Keratinocyte (primary cell): ENCODE data around the gene ZBTB20. TPM values are rescaled to one million over a fixed set of nuclear protein-coding genes. Genes with fewer than 3 reads are reported as not detected.

Source experiments
- DNase-seq: peaks from one replicate; pipeline ENCODE4 v3.0.0-alpha.2; 2011; ENCODE audit warnings: low read depth, missing footprints, low spot score
- FAIRE-seq: peaks from 2 replicates; lab custom pipeline; 2011; peaks lifted over from hg19 to GRCh38; lab: Jason Lieb, UNC
- H2AFZ ChIP-seq: 2 replicates; pipeline ENCODE4 v1.6.0; 2012; ENCODE audit warnings: low read length, control low read depth, inconsistent platforms; ENCODE audit not compliant: control insufficient read depth
- H3K27ac ChIP-seq: 2 replicates; pipeline ENCODE4 v1.5.1; 2011; ENCODE audit warnings: low read length; ENCODE audit not compliant: control insufficient read depth, insufficient read depth
- H3K27me3 ChIP-seq: 3 replicates; pipeline ENCODE4 v1.6.0; 2011; ENCODE audit warnings: low read length; ENCODE audit not compliant: control insufficient read depth, insufficient read depth; ENCODE audit errors: extremely low read depth
- H3K36me3 ChIP-seq, 2 experiments: 2 replicates in 1 of 2; 3 replicates in 1 of 2; pipeline ENCODE4 v1.5.1; 2011; ENCODE audit warnings: low read length in 2 of 2, mild to moderate bottlenecking in 1 of 2; ENCODE audit not compliant: control insufficient read depth in 2 of 2, insufficient read depth in 2 of 2; ENCODE audit errors: extremely low read depth in 1 of 2
- H3K4me1 ChIP-seq: 3 replicates; pipeline ENCODE4 v1.5.1; 2011; ENCODE audit warnings: low read length; ENCODE audit not compliant: control insufficient read depth, insufficient read depth; ENCODE audit errors: extremely low read depth
- H3K4me2 ChIP-seq: 3 replicates; pipeline ENCODE4 v1.6.0; 2011; ENCODE audit warnings: low read depth, low read length; ENCODE audit not compliant: control insufficient read depth, insufficient read depth; ENCODE audit errors: extremely low read depth
- H3K4me3 ChIP-seq, 3 experiments: fragments of 200-600 bp in 1 of 3; sonication (generic) in 1 of 3; 2 replicates in 2 of 3; 3 replicates in 1 of 3; pipeline ENCODE4 v1.5.1; 2011 to 2016; ENCODE audit warnings: low read length in 3 of 3, mild to moderate bottlenecking in 3 of 3, control low read depth in 2 of 3, inconsistent platforms in 1 of 3, low read depth in 1 of 3, mixed read lengths in 1 of 3, mixed run types in 1 of 3, moderate library complexity in 1 of 3; ENCODE audit not compliant: control insufficient read depth in 2 of 3, insufficient read depth in 2 of 3; ENCODE audit errors: extremely low read depth in 1 of 3
- H3K79me2 ChIP-seq: 2 replicates; pipeline ENCODE4 v1.6.0; 2012; ENCODE audit warnings: low read length; ENCODE audit not compliant: control insufficient read depth, insufficient read depth
- H3K9ac ChIP-seq: 3 replicates; pipeline ENCODE4 v1.6.0; 2011; ENCODE audit warnings: low read length; ENCODE audit not compliant: control insufficient read depth, insufficient read depth; ENCODE audit errors: extremely low read depth
- H3K9me1 ChIP-seq: 3 replicates; pipeline ENCODE4 v1.6.0; 2011; ENCODE audit warnings: low read length; ENCODE audit not compliant: control insufficient read depth, insufficient read depth; ENCODE audit errors: extremely low read depth
- H3K9me3 ChIP-seq: 2 replicates; pipeline ENCODE4 v1.5.1; 2012; ENCODE audit warnings: low read depth, low read length; ENCODE audit not compliant: control insufficient read depth
- H4K20me1 ChIP-seq: 3 replicates; pipeline ENCODE4 v1.6.0; 2011; ENCODE audit warnings: low read length; ENCODE audit not compliant: control insufficient read depth, insufficient read depth; ENCODE audit errors: extremely low read depth
- CTCF ChIP-seq, 3 experiments: IDR thresholded peaks in 1 of 3; conservative IDR thresholded peaks in 1 of 3; optimal IDR thresholded peaks in 1 of 3; 2 replicates in 2 of 3; 3 replicates in 1 of 3; pipeline versions ENCODE3 to v1.5.1; 2011; ENCODE audit warnings: low read length in 3 of 3, mild to moderate bottlenecking in 3 of 3, moderate library complexity in 2 of 3, control low read depth in 1 of 3, inconsistent platforms in 1 of 3; ENCODE audit not compliant: insufficient read depth in 2 of 3; ENCODE audit errors: extremely low read depth in 1 of 3
- EZH2 ChIP-seq: IDR thresholded peaks from one replicate; pipeline ENCODE4 v1.6.1; 2012; ENCODE audit warnings: inconsistent platforms, mild to moderate bottlenecking, low read length, moderate library complexity
- dilution Hi-C: fragments of 300-500 bp; cut with MboI; formaldehyde crosslinking; loops from one replicate; pipeline ENCODE4 v1.7.0; 2020; ENCODE audit warnings: low sequenced_read_pairs; ENCODE audit not compliant: extremely low pct_ligation_motif_present
- polyA plus RNA-seq, 5 experiments: library from polyadenylated mRNA; depleted of rRNA in 3 of 5; stranded (reverse) in 3 of 5; stranded (forward) in 1 of 5; unstranded in 1 of 5; fragments of >200 nt; gene quantifications; 1 replicate in 1 of 5; 2 replicates in 3 of 5; 3 replicates in 1 of 5; pipeline versions ENCODE4 v1.2.1 to v1.2.3, GENCODE V29; 2011 to 2012; ENCODE audit warnings: missing spikeins in 2 of 5, low read depth in 1 of 5, low replicate concordance in 1 of 5

The ZBTB20 gene
- polyA plus RNA-seq, 1 donor (not counting 4 experiments of a cell fraction or from before 2014, with no cell fraction given), result 0.52 TPM

GRCh38 chr3:114892880-114893279 lies 254.2 kb downstream of the ZBTB20 start:
- Histone ChIP-seq H2AFZ (no peak overlapping the region), H3K36me3 (no peaks in the 10 kb centered on the region), H3K9me3 (no peaks in the 10 kb centered on the region), H3K9ac (no peak overlapping the region), H4K20me1 (no peaks in the 10 kb centered on the region), H3K79me2 (no peaks in the 10 kb centered on the region), H3K27me3 (no peaks in the 10 kb centered on the region), H3K4me2 (no peak overlapping the region), H3K4me1 (no peaks in the 10 kb centered on the region), H3K4me3 (no peak overlapping the region), H3K9me1 (no peaks in the 10 kb centered on the region), H3K27ac (no peak overlapping the region)
- dilution Hi-C loops, result no loop called here
- DNase-seq, result no peak
- no peak for FAIRE-seq
- TF ChIP-seq CTCF (optimal IDR thresholded peaks at IDR 0.05 in 1 of 3, IDR thresholded peaks at IDR 0.05 in 1 of 3, conservative IDR thresholded peaks at IDR 0.05 in 1 of 3; ENCODE audit: extremely low read depth in 1 of 3, insufficient read depth in 2 of 3, low read length in 3 of 3), result no peak
- TF ChIP-seq EZH2, result no peak

- Histone ChIP-seq H3K4me1 (no peaks in the 10 kb centered on the region), H3K9me3 (no peaks in the 10 kb centered on the region), H3K36me3 (no peaks in the 10 kb centered on the region), H3K4me2 (no peak overlapping the region), H3K9me1 (no peaks in the 10 kb centered on the region), H3K4me3 (no peak overlapping the region), H3K79me2 (no peaks in the 10 kb centered on the region), H2AFZ (no peak overlapping the region), H3K9ac (no peak overlapping the region), H3K27me3 (no peaks in the 10 kb centered on the region), H4K20me1 (no peaks in the 10 kb centered on the region), H3K27ac (no peak overlapping the region)
- FAIRE-seq (no peak), DNase-seq (no peak)
- TF ChIP-seq EZH2, result no peak
- dilution Hi-C loops, result no loop called here
These were observed 254.8 kb downstream of the ZBTB20 start for GRCh38 chr3:114892131-114892879.
